OCI-LY3 (cell line): ENCODE measurements around the gene SEMA5A.

Experiments
- EZH2phosphoT487 ChIP-seq: fragments of 200-600 bp; shearing (Covaris generic); IDR thresholded peaks from 2 replicates; pipeline ENCODE4 v1.6.1; 2018; ENCODE audit warnings: antibody characterized with exemption, mixed run types, low read depth
- TF ChIP-seq, protein P1 (sequence below): fragments of 200-600, 300-600 bp; sonication (generic); IDR thresholded peaks from 2 replicates; pipeline ENCODE4 v1.5.1; 2014; ENCODE audit warnings: antibody characterized with exemption, low read length, low read depth

DNA sequence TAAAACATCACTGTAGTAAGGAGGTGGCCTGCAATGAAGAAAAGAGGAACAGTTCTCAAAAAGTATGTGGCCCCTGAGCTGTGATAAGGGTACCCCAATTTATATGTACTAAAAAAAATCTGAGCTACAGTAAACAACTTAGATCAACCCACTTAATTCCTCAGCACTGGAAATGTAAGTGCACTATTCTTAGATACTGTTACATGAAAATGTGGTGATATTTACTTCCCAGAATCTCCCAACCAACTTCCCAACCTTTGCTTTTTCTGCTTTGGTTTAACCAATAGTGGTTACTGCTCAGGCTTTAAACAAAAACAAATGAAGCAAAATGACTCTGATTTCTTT, 114.8 kb downstream of the SEMA5A start:
- TF ChIP-seq EZH2phosphoT487: no peak
- TF ChIP-seq, protein P1, sequence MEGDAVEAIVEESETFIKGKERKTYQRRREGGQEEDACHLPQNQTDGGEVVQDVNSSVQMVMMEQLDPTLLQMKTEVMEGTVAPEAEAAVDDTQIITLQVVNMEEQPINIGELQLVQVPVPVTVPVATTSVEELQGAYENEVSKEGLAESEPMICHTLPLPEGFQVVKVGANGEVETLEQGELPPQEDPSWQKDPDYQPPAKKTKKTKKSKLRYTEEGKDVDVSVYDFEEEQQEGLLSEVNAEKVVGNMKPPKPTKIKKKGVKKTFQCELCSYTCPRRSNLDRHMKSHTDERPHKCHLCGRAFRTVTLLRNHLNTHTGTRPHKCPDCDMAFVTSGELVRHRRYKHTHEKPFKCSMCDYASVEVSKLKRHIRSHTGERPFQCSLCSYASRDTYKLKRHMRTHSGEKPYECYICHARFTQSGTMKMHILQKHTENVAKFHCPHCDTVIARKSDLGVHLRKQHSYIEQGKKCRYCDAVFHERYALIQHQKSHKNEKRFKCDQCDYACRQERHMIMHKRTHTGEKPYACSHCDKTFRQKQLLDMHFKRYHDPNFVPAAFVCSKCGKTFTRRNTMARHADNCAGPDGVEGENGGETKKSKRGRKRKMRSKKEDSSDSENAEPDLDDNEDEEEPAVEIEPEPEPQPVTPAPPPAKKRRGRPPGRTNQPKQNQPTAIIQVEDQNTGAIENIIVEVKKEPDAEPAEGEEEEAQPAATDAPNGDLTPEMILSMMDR: no peak
